HG02763 (cell line): ENCODE measurements around the gene IGF1R.
A peak's percentile ranks its signal among the peaks of the same experiment; 100 is the strongest.
"Not testable (repeated sequence)": the region's sequence is repeated elsewhere in the genome, so short reads cannot be mapped to it uniquely, and the experiment has no call there.

Experiments
- ATAC-seq: cut with Tn5 transposase; IDR thresholded peaks from one replicate; pipeline ENCODE4 v1.9.1; 2021; ENCODE audit warnings: mild to moderate bottlenecking, moderate library complexity; ENCODE audit not compliant: unreplicated experiment

The IGF1R gene

GRCh38 chr15:98647774-98648653 is at the start of gene IGF1R:
Gene IGF1R, plus strand, starts transcription at chr15:98648539. Its CDS starts 1,043 bp downstream, at chr15:98649582.
- peak; percentile 79 for ATAC-seq

GRCh38 chr15:98599909-98600691 is 48.2 kb upstream of the IGF1R start:
- ATAC-seq: peak; percentile 73

GRCh38 chr15:98604983-98605382 is 43.4 kb upstream of the IGF1R start:
- no peak for ATAC-seq

- ATAC-seq: no peak
These were observed 39.0 kb upstream of the IGF1R start for GRCh38 chr15:98609144-98609852.

GRCh38 chr15:98610991-98611390 is 37.3 kb upstream of the IGF1R start:
- no peak for ATAC-seq

- ATAC-seq: no peak
These were observed 36.5 kb upstream of the IGF1R start for GRCh38 chr15:98611808-98612207.

GRCh38 chr15:98612490-98613110 is 35.7 kb upstream of the IGF1R start:
- ATAC-seq: no peak

GRCh38 chr15:98614681-98615080 is 33.7 kb upstream of the IGF1R start:
- ATAC-seq: no peak

GRCh38 chr15:98616397-98616796 is 31.9 kb upstream of the IGF1R start:
- ATAC-seq: no peak

GRCh38 chr15:98617328-98617980 is 30.9 kb upstream of the IGF1R start:
- no peak for ATAC-seq

GRCh38 chr15:98618576-98618975 is 29.8 kb upstream of the IGF1R start:
- ATAC-seq: not testable (repeated sequence)

- no peak for ATAC-seq
These were observed 28.3 kb upstream of the IGF1R start for GRCh38 chr15:98620020-98620419.

- no peak for ATAC-seq
These were observed 27.3 kb upstream of the IGF1R start for GRCh38 chr15:98621021-98621420.

GRCh38 chr15:98625614-98626013 is 22.7 kb upstream of the IGF1R start:
- no peak for ATAC-seq

- ATAC-seq: no peak
These were observed 22.2 kb upstream of the IGF1R start for GRCh38 chr15:98626153-98626552.

- no peak for ATAC-seq
These were observed 20.1 kb upstream of the IGF1R start for GRCh38 chr15:98628216-98628615.

- no peak for ATAC-seq
These were observed 12.5 kb upstream of the IGF1R start for GRCh38 chr15:98635848-98636247.

GRCh38 chr15:98643115-98643514 is 5.2 kb upstream of the IGF1R start:
- no peak for ATAC-seq

GRCh38 chr15:98646546-98647025 is 1.8 kb upstream of the IGF1R start:
- no peak for ATAC-seq
